Measurements from ENCODE around the gene TTC38.

TTC38 gene

DNA sequence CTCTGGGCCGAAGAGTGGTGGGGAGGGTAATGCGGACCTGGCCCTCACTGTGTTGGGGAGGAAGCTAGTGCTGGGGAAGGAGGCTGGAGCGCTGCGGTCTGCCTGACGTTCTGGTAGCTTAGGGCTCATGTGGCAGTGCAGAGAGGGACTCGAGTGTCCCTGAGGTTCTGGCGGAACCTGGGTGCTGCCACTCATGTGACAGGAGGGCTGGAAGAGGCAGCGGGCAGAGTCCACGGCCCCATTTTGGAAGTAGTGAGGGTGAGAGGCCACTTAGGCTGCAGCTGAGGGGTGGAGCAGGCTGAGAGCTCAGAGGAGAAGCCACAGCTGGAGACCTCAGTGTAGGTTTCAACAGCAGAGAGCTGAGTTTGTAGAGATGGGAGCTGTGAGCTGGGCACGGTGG is 51.5 kb downstream of the TTC38 start:
- no peak overlapping the region for H3K27ac Mint-ChIP-seq
- no peak for DNase-seq
- no peak for ATAC-seq
- H3K4me1 Mint-ChIP-seq = no peaks in the 10 kb centered on the region
- H3K9me3 Mint-ChIP-seq = no peaks in the 10 kb centered on the region
- H3K4me3 Mint-ChIP-seq = no peak overlapping the region
- H3K27me3 Mint-ChIP-seq = no peaks in the 10 kb centered on the region

GRCh38 chr22:46320166-46320710 is 52.4 kb downstream of the TTC38 start:
- Mint-ChIP-seq H3K4me1 (no peaks in the 10 kb centered on the region), H3K27me3 (no peaks in the 10 kb centered on the region), H3K9me3 (no peaks in the 10 kb centered on the region), H3K4me3 (no peak overlapping the region), H3K27ac (peak overlapping the region in 1 of 2 donors; percentile 77)
- ATAC-seq (no peak), DNase-seq (no peak)

GRCh38 chr22:46320716-46321386 is 53.0 kb downstream of the TTC38 start:
- Mint-ChIP-seq H3K27me3 (no peaks in the 10 kb centered on the region), H3K27ac (peak overlapping the region in 1 of 2 donors; percentile 23)
- no peak for ATAC-seq

DNA sequence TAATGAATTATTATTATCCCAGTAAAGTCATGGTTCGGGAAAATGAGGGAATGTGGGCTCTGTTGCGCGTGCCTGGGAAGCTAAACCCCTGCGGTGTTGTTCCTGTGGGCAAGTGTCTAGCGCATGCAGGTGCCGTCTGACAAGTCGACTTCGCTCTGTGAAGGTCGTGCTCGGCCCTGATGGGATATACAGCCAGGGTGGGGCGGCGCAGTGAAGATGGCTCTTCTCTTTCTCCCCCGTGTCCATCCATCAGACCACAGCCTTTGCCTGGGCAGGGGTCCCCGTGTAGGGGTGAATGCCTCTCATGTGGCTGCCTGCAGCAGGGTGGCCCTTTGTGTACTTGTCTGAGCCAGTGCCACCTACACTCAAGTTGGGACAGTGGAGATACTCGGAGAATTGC is 54.9 kb downstream of the TTC38 start:
- Mint-ChIP-seq H3K27me3 (no peaks in the 10 kb centered on the region), H3K27ac (no peak overlapping the region), H3K9me3 (no peaks in the 10 kb centered on the region), H3K4me1 (no peaks in the 10 kb centered on the region), H3K4me3 (no peak overlapping the region)
- DNase-seq (no peak), ATAC-seq (no peak)

More at GRCh38 chr22:46320716-46321386, 53.0 kb downstream of the TTC38 start:
- no peak for DNase-seq
- Mint-ChIP-seq H3K4me1 (no peaks in the 10 kb centered on the region), H3K4me3 (no peak overlapping the region), H3K9me3 (no peaks in the 10 kb centered on the region)

DNA sequence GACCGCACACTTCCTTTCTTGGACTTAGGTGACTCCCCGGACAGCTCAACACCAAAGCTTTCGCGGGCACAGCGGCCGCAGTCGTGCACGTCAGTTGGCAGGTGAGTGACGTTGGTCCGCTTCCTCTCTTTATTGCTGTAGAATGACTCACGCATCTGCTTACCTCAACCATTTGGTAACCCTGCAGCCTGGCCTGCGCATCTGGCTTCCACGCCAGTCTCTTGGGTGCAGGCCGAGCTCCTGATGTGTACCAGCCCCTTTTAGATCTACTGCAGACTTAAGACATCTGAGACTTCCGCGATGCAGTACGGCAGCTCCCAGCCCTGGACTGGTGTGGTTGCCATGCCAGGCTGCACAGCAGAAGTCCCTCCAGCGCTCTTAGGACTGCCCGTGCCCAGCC is 55.4 kb downstream of the TTC38 start:
- DNase-seq (no peak), ATAC-seq (no peak)
- no peak overlapping the region for H3K4me3 Mint-ChIP-seq
- no peaks in the 10 kb centered on the region for H3K4me1 Mint-ChIP-seq
- H3K27me3 Mint-ChIP-seq = no peaks in the 10 kb centered on the region
- no peaks in the 10 kb centered on the region for H3K9me3 Mint-ChIP-seq
- H3K27ac Mint-ChIP-seq = no peak overlapping the region

- Mint-ChIP-seq H3K27me3 (no peaks in the 10 kb centered on the region), H3K9me3 (no peaks in the 10 kb centered on the region), H3K4me1 (no peaks in the 10 kb centered on the region), H3K4me3 (no peak overlapping the region), H3K27ac (no peak overlapping the region)
- no peak for DNase-seq
- ATAC-seq = no peak
These were observed 58.4 kb downstream of the TTC38 start for GRCh38 chr22:46326066-46326680.

GRCh38 chr22:46327691-46328465 is 60.1 kb downstream of the TTC38 start:
- Mint-ChIP-seq H3K27me3 (no peaks in the 10 kb centered on the region), H3K27ac (peak overlapping the region in 1 of 2 donors; percentile 25), H3K4me3 (no peak overlapping the region), H3K4me1 (no peaks in the 10 kb centered on the region), H3K9me3 (no peaks in the 10 kb centered on the region)
- ATAC-seq (no peak), DNase-seq (no peak)

- no peak for DNase-seq
- H3K27ac Mint-ChIP-seq = no peak overlapping the region
These were observed 61.0 kb downstream of the TTC38 start for GRCh38 chr22:46328797-46329196.

DNA sequence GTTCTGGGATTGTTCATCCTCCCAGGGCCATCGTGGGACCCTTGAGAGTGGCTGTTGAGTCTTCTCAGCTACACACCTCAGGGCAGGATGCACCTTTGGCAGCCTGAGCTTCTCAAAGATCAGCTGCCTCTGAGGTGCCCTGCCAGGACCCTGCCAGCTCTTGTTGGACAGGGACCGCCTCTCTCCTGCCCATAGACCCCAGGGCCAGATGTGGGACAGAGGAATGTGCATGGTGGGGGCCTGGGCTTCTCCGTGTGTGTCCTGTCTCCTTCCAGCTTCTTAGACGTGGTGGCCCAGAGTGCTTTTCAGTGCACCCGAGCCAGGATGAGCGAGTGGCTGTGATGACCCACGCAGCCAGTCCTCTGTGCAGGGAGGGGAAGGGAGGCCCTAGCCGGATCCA is 61.8 kb downstream of the TTC38 start:
- peaks cover 3% of the 10 kb centered on the region for H3K4me1 Mint-ChIP-seq
- ATAC-seq (no peak), DNase-seq (no peak)
- no peak overlapping the region for H3K4me3 Mint-ChIP-seq
- no peaks in the 10 kb centered on the region for H3K27me3 Mint-ChIP-seq
- H3K27ac Mint-ChIP-seq = no peak overlapping the region
- no peaks in the 10 kb centered on the region for H3K9me3 Mint-ChIP-seq

More at GRCh38 chr22:46328797-46329196, 61.0 kb downstream of the TTC38 start:
- no peak for ATAC-seq
- no peaks in the 10 kb centered on the region for H3K27me3 Mint-ChIP-seq
- H3K4me3 Mint-ChIP-seq = no peak overlapping the region
- H3K4me1 Mint-ChIP-seq = no peaks in the 10 kb centered on the region
- H3K9me3 Mint-ChIP-seq = no peaks in the 10 kb centered on the region

GRCh38 chr22:46330426-46330825 is 62.6 kb downstream of the TTC38 start:
- H3K27ac Mint-ChIP-seq = no peak overlapping the region
- no peaks in the 10 kb centered on the region for H3K27me3 Mint-ChIP-seq
- DNase-seq (no peak), ATAC-seq (no peak)
- no peaks in the 10 kb centered on the region for H3K9me3 Mint-ChIP-seq
- peaks cover 6% of the 10 kb centered on the region for H3K4me1 Mint-ChIP-seq
- no peak overlapping the region for H3K4me3 Mint-ChIP-seq

GRCh38 chr22:46331496-46331895 is 63.7 kb downstream of the TTC38 start:
- H3K4me1 Mint-ChIP-seq = peaks cover 8% of the 10 kb centered on the region
- H3K27ac Mint-ChIP-seq = no peak overlapping the region
- no peak for ATAC-seq
- no peaks in the 10 kb centered on the region for H3K27me3 Mint-ChIP-seq
- H3K9me3 Mint-ChIP-seq = no peaks in the 10 kb centered on the region
- DNase-seq = no peak
- no peak overlapping the region for H3K4me3 Mint-ChIP-seq

DNA sequence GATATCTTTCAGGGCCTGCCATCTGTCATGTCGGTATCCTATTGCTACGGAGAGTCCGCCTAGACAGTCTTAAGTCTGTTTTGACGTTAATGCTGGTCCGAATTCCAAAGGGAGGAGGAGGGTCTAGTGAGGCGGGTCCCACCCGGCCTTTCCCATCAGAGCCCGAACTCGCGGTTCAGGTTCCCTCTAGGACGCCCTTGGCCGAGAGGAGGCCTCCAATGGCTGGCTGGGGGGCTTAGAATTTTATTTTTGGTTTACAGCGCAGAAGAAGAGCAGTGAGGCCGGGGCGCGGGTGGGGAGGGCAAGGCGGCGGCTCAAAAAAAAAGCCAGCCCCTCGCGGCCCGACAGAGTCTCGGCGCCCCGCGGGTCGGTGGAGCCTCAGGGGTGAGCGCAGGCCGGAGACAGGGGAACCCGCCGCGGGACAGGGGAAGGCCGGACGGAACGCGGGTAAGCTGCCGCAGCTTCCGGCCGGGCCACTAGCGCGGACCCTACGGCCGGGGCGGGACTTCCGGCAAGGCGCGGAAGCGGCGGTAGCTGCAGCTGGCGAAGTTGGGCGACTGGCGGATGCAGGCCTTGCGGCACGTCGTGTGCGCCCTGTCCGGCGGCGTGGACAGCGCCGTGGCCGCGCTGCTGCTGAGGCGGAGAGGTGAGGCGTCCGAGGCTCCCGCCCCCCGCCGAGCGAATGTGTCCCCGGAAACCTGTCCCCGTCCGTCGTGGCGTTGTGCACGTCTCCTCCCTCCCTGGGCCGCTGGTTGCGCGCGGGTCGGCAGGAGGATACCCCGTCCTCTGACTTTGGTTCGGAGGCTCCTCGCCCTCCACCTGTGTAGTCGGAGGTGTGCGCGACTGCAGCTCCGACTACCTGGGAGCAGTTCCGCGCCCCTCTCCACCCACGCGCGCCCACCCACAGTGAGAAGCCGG is 67.7 kb downstream of the TTC38 start, which contains the start of gene TRMU:
Gene TRMU (plus strand): TSS at position 514 of the 918 bp plus-strand sequence. CDS start 51 bp downstream, at position 565.
- peak; percentile 72 to 80 for DNase-seq
- peaks cover 43% of the 10 kb centered on the region for H3K4me1 Mint-ChIP-seq
- H3K9me3 Mint-ChIP-seq = no peaks in the 10 kb centered on the region
- no peaks in the 10 kb centered on the region for H3K27me3 Mint-ChIP-seq
- H3K27ac Mint-ChIP-seq = peak within 1 kb of the TSS; percentile 98
- ATAC-seq = peak; percentile 95
- peak within 1 kb of the TSS; percentile 92 to 94 for H3K4me3 Mint-ChIP-seq

DNA sequence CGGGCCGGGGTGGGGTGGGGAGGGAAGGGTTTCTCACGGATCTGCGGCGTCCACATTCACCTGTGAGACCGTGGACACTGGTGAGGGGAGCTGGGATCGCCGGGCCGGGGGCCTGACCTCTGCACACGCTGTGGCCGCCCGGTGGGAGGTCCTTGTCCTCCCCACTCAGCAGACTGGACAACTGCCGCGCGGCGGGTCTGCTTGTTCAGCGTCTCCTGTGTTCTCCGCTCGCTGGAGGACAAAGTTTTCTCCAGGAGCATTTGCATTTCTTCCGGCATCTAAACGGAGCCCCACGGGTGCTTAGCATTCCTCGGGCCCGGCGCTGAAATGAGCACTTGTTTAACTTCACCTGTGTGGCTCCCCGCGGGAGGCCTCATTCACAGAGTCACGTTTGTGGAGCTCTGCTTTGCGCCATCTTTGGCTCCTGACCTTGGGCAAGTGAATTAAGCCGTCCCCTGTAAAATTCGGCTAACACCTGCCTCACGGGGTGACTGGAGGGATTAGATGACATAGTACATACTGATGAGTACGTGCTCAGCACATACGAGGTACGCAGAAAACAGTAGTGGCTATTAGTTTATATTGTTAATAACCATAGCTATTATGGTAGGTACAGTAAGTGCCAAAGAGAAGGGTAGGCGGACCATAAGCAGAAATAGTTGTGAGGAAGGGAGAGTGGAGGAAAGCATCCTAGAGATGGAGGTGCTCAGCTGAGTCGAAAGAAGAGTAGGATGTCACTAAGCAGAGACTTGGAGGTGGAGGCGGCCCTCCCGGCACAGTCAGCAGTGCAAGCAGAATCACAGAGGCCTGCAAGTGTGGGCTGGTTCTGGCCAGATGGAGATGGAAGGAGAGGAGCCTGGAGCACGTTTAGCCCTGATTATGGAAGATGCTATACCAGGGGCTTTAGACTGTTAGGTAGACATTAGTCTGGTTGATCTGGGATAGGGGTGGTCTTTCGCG is 68.6 kb downstream of the TTC38 start:
- H3K4me3 Mint-ChIP-seq = peak overlapping the region; percentile 92 to 94
- H3K4me1 Mint-ChIP-seq = peaks cover 43% of the 10 kb centered on the region
- no peaks in the 10 kb centered on the region for H3K9me3 Mint-ChIP-seq
- peak overlapping the region; percentile 94 to 98 for H3K27ac Mint-ChIP-seq
- no peaks in the 10 kb centered on the region for H3K27me3 Mint-ChIP-seq
- peak; percentile 18 for ATAC-seq
- peak in 1 of 2 donors; percentile 22 for DNase-seq

DNA sequence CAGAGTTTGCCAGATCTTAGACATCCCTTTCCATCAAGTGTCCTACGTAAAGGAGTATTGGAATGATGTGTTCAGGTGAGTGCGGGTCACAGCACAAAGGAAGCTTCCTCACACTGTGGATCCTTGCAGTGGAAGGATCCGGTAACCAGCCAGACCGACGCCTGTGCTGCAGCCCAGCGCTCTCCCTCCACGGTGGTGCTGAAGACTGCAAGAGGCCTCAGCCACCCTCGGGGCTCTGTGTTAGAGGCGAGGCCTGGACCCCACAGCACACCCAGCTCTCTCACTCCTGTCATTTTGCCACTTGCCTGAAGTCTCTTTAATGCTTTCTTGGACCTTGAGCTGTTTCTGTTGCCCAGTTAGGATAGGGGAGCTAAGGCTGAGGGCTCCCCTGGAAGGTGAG is 70.1 kb downstream of the TTC38 start:
- H3K27ac Mint-ChIP-seq = no peak overlapping the region
- H3K4me1 Mint-ChIP-seq = peaks cover 43% of the 10 kb centered on the region
- H3K27me3 Mint-ChIP-seq = no peaks in the 10 kb centered on the region

More for the DNA sequence above, 70.1 kb downstream of the TTC38 start:
- no peak overlapping the region for H3K4me3 Mint-ChIP-seq
- H3K9me3 Mint-ChIP-seq = no peaks in the 10 kb centered on the region
- DNase-seq = no peak
- ATAC-seq = no peak
